GM10847 (cell line): Measurements from ENCODE around the gene TUT1.

ENCODE experiments used
- POLR2A ChIP-seq: IDR thresholded peaks from 2 replicates; pipeline ENCODE4 v1.6.1; 2011; ENCODE audit not compliant: insufficient read length; ENCODE audit errors: extremely low read depth

The TUT1 gene

GRCh38 chr11:62610814-62611704, 19.7 kb upstream of the TUT1 start:
- no peak for TF ChIP-seq POLR2A

GRCh38 chr11:62610403-62610802, 19.1 kb upstream of the TUT1 start:
- no peak for TF ChIP-seq POLR2A

- TF ChIP-seq POLR2A, result no peak
Observed at GRCh38 chr11:62608776-62609175, 17.5 kb upstream of the TUT1 start.

- no peak for TF ChIP-seq POLR2A
Observed at GRCh38 chr11:62607714-62608113, 16.4 kb upstream of the TUT1 start.

- TF ChIP-seq POLR2A, result no peak
Observed at GRCh38 chr11:62605902-62606301, 14.6 kb upstream of the TUT1 start.

- TF ChIP-seq POLR2A, result no peak
Observed at GRCh38 chr11:62605467-62605866, 14.1 kb upstream of the TUT1 start.

GRCh38 chr11:62604460-62605120, 13.3 kb upstream of the TUT1 start:
- no peak for TF ChIP-seq POLR2A

- TF ChIP-seq POLR2A, result no peak
Observed at GRCh38 chr11:62603776-62604299, 12.5 kb upstream of the TUT1 start.

- no peak for TF ChIP-seq POLR2A
Observed at GRCh38 chr11:62603072-62603408, 11.7 kb upstream of the TUT1 start.

- peak; percentile 32 for TF ChIP-seq POLR2A
Observed at GRCh38 chr11:62602141-62603071, 11.1 kb upstream of the TUT1 start.

- peak; percentile 38 for TF ChIP-seq POLR2A
Observed at GRCh38 chr11:62601372-62602140, 10.2 kb upstream of the TUT1 start, which contains the start of gene MTA2. TSS of gene MTA2 (minus strand) at chr11:62601865. CDS start at chr11:62601450, 415 bp downstream.

- no peak for TF ChIP-seq POLR2A
Observed at GRCh38 chr11:62601122-62601371, 9.7 kb upstream of the TUT1 start.

GRCh38 chr11:62600367-62601121, 9.2 kb upstream of the TUT1 start:
- no peak for TF ChIP-seq POLR2A

- TF ChIP-seq POLR2A, result no peak
Observed at GRCh38 chr11:62599901-62600300, 8.6 kb upstream of the TUT1 start.

- TF ChIP-seq POLR2A, result no peak
Observed at GRCh38 chr11:62599069-62599696, 7.9 kb upstream of the TUT1 start.
